Neural crest cell (in vitro differentiated cells): ENCODE results near the gene BCL2L11. TPM values are rescaled to one million over a fixed set of nuclear protein-coding genes. Genes with fewer than 3 reads are reported as not detected.

Experiments
- DNase-seq: peaks from one replicate; pipeline ENCODE4 v3.0.0; 2021; ENCODE audit warnings: low read depth, mixed read lengths, low spot score
- H3K27ac Mint-ChIP-seq: one replicate; pipeline ENCODE4 v1.8.0; 2021; ENCODE audit warnings: mild to moderate bottlenecking, mixed read lengths; ENCODE audit not compliant: unreplicated experiment
- H3K27me3 Mint-ChIP-seq: 2 replicates; pipeline ENCODE4 v1.8.0; 2021; ENCODE audit warnings: low read depth, mild to moderate bottlenecking, mixed read lengths
- H3K36me3 Mint-ChIP-seq: 2 replicates; pipeline ENCODE4 v1.8.0; 2021; ENCODE audit warnings: low read depth, mild to moderate bottlenecking, mixed read lengths
- H3K4me1 Mint-ChIP-seq: 2 replicates; pipeline ENCODE4 v1.8.0; 2021; ENCODE audit warnings: mixed read lengths
- H3K4me3 Mint-ChIP-seq: one replicate; pipeline ENCODE4 v1.8.0; 2021; ENCODE audit warnings: mild to moderate bottlenecking, mixed read lengths
- H3K9me3 Mint-ChIP-seq: 2 replicates; pipeline ENCODE4 v1.8.0; 2021; ENCODE audit warnings: mixed read lengths
- CTCF ChIP-seq: fragments of 200-600 bp; sonication (generic); conservative IDR thresholded peaks from 2 replicates; pipeline ENCODE4 v1.5.0; 2021; ENCODE audit warnings: antibody characterized with exemption, mild to moderate bottlenecking
- total RNA-seq: library from RNA; stranded (reverse); gene quantifications from 2 replicates; pipeline ENCODE4 v1.2.1, GENCODE V29; 2021

The BCL2L11 gene
- total RNA-seq, 1 donor from 2014 or later = 16.4 TPM

GRCh38 chr2:111168528-111169239, 48.0 kb downstream of the BCL2L11 start:
- Mint-ChIP-seq H3K4me3 (no peak overlapping the region), H3K9me3 (no peaks in the 10 kb centered on the region), H3K27ac (no peak overlapping the region), H3K36me3 (peaks cover 6% of the 10 kb centered on the region), H3K27me3 (no peaks in the 10 kb centered on the region), H3K4me1 (peaks cover 16% of the 10 kb centered on the region)
- DNase-seq = no peak
- TF ChIP-seq CTCF = no peak

- no peak for DNase-seq
- H3K27me3 Mint-ChIP-seq = no peaks in the 10 kb centered on the region
- no peak for TF ChIP-seq CTCF
- peaks cover 19% of the 10 kb centered on the region for H3K4me1 Mint-ChIP-seq
- no peak overlapping the region for H3K4me3 Mint-ChIP-seq
- peak overlapping the region; percentile 2 for H3K27ac Mint-ChIP-seq
- no peaks in the 10 kb centered on the region for H3K9me3 Mint-ChIP-seq
- peaks cover 6% of the 10 kb centered on the region for H3K36me3 Mint-ChIP-seq
These were observed 48.6 kb downstream of the BCL2L11 start for GRCh38 chr2:111169268-111169667.

DNA sequence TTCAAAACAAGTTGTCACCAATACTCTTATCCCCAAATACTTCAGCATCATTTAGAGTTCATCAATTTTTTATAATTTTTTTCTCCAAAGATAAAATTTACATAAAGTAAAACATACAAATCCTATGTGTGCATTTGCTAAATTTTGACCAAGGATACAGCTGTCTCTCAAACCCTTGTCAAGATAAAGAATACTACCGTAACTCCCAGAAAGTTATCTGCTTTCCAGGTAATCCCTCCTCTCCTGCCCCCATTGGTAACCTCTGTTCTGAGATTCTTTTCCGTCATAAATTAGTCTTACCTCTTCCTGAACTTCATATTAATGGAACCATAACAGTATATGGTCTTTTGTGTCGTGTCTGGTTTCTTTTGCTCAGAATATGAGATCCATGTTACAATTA, 49.2 kb downstream of the BCL2L11 start:
- H3K4me3 Mint-ChIP-seq = no peak overlapping the region
- no peak for DNase-seq
- peaks cover 5% of the 10 kb centered on the region for H3K36me3 Mint-ChIP-seq
- no peak for TF ChIP-seq CTCF
- H3K27me3 Mint-ChIP-seq = no peaks in the 10 kb centered on the region
- H3K9me3 Mint-ChIP-seq = no peaks in the 10 kb centered on the region
- H3K27ac Mint-ChIP-seq = no peak overlapping the region
- peaks cover 24% of the 10 kb centered on the region for H3K4me1 Mint-ChIP-seq

DNA sequence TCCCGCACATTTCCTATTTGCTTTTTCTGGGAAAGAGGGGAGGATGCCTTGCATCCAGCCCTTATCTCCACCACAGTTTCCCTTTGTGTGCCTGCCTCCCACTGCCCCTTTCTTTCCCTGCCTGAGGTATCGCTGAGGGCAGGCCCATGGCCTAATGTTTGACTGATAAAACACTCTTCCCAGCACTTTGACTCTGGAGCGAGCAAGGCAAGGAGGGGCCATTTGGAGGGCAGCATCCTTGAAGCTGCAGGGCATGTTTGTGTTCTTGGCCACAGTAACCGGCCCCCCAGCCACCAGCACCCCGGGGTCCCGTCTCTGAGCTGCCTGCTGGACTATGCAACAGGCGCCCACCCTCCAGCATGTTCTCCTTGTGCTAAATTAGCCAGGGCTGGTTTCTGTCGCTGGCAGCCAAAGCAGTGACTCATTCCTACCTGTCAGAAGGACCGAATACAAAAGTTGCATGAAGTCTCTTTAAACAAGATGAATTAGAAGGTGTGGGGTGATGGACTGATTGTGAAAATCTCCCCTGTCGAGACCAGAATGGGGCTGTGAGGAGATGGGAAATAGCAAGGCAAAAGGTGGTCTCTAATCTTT, 50.7 kb downstream of the BCL2L11 start:
- H3K4me1 Mint-ChIP-seq = peaks cover 34% of the 10 kb centered on the region
- no peak for TF ChIP-seq CTCF
- no peaks in the 10 kb centered on the region for H3K9me3 Mint-ChIP-seq
- DNase-seq = no peak
- no peak overlapping the region for H3K27ac Mint-ChIP-seq
- H3K4me3 Mint-ChIP-seq = no peak overlapping the region
- no peaks in the 10 kb centered on the region for H3K36me3 Mint-ChIP-seq
- no peaks in the 10 kb centered on the region for H3K27me3 Mint-ChIP-seq

GRCh38 chr2:111172666-111173065, 52.0 kb downstream of the BCL2L11 start:
- H3K36me3 Mint-ChIP-seq = no peaks in the 10 kb centered on the region
- TF ChIP-seq CTCF = no peak
- H3K27ac Mint-ChIP-seq = no peak overlapping the region
- DNase-seq = no peak
- H3K27me3 Mint-ChIP-seq = no peaks in the 10 kb centered on the region
- H3K9me3 Mint-ChIP-seq = no peaks in the 10 kb centered on the region
- H3K4me1 Mint-ChIP-seq = peaks cover 34% of the 10 kb centered on the region
- H3K4me3 Mint-ChIP-seq = no peak overlapping the region
